BE2C (cell line): ENCODE results near the gene CPN2.

Experiments
- DNase-seq: peaks from one replicate; pipeline ENCODE4 v3.0.0-alpha.2; 2020
- H3K27me3 ChIP-seq: fragments of 250-450 bp; sonication (Bioruptor Pico); 2 replicates; pipeline ENCODE4 v1.5.1; 2020; ENCODE audit warnings: mild to moderate bottlenecking
- H3K36me3 ChIP-seq: fragments of 250-450 bp; sonication (Bioruptor Pico); 2 replicates; pipeline ENCODE4 v1.5.1; 2020; ENCODE audit warnings: mild to moderate bottlenecking
- H3K4me1 ChIP-seq: fragments of 250-450 bp; sonication (Bioruptor Pico); 2 replicates; pipeline ENCODE4 v1.5.1; 2020
- H3K4me3 ChIP-seq: 2 replicates; pipeline ENCODE4 v1.5.1; 2011; ENCODE audit warnings: low read depth, low read length
- H3K9me3 ChIP-seq: fragments of 250-450 bp; sonication (Bioruptor Pico); 2 replicates; pipeline ENCODE4 v1.5.1; 2020
- CTCF ChIP-seq: IDR thresholded peaks from 2 replicates; pipeline ENCODE4 v1.5.1; 2012; ENCODE audit warnings: mild to moderate bottlenecking, low read depth, low read length

The CPN2 gene

GRCh38 chr3:194396539-194396858 is 45.4 kb upstream of the CPN2 start:
- Histone ChIP-seq H3K4me1 (no peaks in the 10 kb centered on the region), H3K36me3 (no peaks in the 10 kb centered on the region), H3K9me3 (no peaks in the 10 kb centered on the region), H3K27me3 (no peaks in the 10 kb centered on the region), H3K4me3 (no peak overlapping the region)
- no peak for DNase-seq
- no peak for TF ChIP-seq CTCF

- H3K9me3 ChIP-seq, result no peaks in the 10 kb centered on the region
- DNase-seq, result no peak
- no peaks in the 10 kb centered on the region for H3K4me1 ChIP-seq
- no peak overlapping the region for H3K4me3 ChIP-seq
- TF ChIP-seq CTCF, result no peak
- no peaks in the 10 kb centered on the region for H3K27me3 ChIP-seq
- no peaks in the 10 kb centered on the region for H3K36me3 ChIP-seq
Measured at GRCh38 chr3:194395778-194396538, 44.8 kb upstream of the CPN2 start.

- TF ChIP-seq CTCF, result no peak
- Histone ChIP-seq H3K27me3 (no peaks in the 10 kb centered on the region), H3K4me1 (no peaks in the 10 kb centered on the region), H3K36me3 (no peaks in the 10 kb centered on the region), H3K4me3 (no peak overlapping the region), H3K9me3 (no peaks in the 10 kb centered on the region)
- no peak for DNase-seq
Measured at GRCh38 chr3:194395212-194395611, 44.1 kb upstream of the CPN2 start.

DNA sequence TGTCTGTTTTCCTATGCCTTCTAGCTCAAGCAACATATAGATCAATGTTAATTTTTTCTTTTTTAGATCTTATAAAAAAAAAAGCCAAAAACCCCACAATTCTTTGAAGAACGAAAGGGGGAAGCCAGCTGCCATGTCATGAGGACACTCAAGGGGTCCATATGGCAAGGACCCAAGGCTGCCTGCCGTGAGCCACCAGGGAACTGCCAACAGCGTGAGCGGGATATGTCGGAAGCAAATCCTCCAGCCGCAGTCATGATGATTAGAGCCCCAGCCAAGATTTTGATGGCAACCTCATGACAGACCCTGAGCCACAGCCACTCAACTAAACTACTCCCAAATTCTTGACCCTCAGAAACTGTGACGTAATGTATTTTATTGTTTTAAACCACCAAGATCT is 41.4 kb upstream of the CPN2 start:
- no peaks in the 10 kb centered on the region for H3K4me1 ChIP-seq
- DNase-seq, result no peak
- TF ChIP-seq CTCF, result no peak
- no peaks in the 10 kb centered on the region for H3K27me3 ChIP-seq
- H3K4me3 ChIP-seq, result no peak overlapping the region
- no peaks in the 10 kb centered on the region for H3K9me3 ChIP-seq
- H3K36me3 ChIP-seq, result no peaks in the 10 kb centered on the region

- no peak for DNase-seq
- no peaks in the 10 kb centered on the region for H3K9me3 ChIP-seq
- H3K36me3 ChIP-seq, result no peaks in the 10 kb centered on the region
- no peak overlapping the region for H3K4me3 ChIP-seq
- TF ChIP-seq CTCF, result no peak
- no peaks in the 10 kb centered on the region for H3K27me3 ChIP-seq
- no peaks in the 10 kb centered on the region for H3K4me1 ChIP-seq
Measured at GRCh38 chr3:194390835-194391234, 39.7 kb upstream of the CPN2 start.

- no peaks in the 10 kb centered on the region for H3K27me3 ChIP-seq
- no peak for TF ChIP-seq CTCF
- H3K9me3 ChIP-seq, result no peaks in the 10 kb centered on the region
- H3K36me3 ChIP-seq, result no peaks in the 10 kb centered on the region
- no peaks in the 10 kb centered on the region for H3K4me1 ChIP-seq
- DNase-seq, result no peak
- no peak overlapping the region for H3K4me3 ChIP-seq
Measured at GRCh38 chr3:194389269-194389668, 38.1 kb upstream of the CPN2 start.
